Hepatic stellate cell (primary cell): Measurements from ENCODE around the gene FRMD4A.

ENCODE experiments used
- DNase-seq: peaks from one replicate; pipeline ENCODE4 v3.0.0; 2011; ENCODE audit warnings: low spot score

FRMD4A gene

DNA sequence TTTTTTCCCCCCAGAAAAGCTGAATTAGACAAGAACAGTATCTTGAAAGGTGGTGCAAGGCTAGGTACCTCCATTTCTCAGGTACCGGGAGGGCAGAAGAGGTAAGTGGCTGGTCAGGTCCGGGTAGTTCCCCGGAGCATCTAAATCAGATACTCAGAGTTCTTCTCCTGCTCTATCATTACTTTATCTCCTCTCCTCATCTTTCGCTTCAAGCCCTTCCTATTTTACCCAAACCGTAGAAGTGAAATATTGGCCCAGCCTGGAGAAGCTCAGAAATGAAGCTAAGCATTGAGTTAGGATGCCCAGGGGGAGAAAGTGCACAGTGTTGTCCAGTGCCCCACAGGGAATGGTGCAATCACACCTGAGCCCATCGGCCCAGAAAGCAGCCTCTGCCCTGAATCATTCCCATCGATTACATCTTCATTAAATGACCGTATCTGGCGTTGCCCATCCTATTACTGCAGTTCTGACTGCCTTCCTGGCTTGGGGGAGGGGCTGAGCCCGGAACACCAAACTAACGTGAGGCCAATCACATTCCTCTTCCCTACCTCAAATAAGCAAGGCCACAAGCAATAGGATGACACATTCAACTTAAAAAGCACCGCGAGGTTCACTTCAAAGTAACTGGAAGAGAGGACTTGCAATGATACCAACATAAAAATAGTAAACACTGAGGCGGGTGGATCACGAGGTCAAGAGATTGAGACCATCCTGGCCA is 627.5 kb downstream of the FRMD4A start:
- no peak for DNase-seq

- no peak for DNase-seq
These were observed 629.4 kb downstream of the FRMD4A start for GRCh38 chr10:13701157-13701919.

DNA sequence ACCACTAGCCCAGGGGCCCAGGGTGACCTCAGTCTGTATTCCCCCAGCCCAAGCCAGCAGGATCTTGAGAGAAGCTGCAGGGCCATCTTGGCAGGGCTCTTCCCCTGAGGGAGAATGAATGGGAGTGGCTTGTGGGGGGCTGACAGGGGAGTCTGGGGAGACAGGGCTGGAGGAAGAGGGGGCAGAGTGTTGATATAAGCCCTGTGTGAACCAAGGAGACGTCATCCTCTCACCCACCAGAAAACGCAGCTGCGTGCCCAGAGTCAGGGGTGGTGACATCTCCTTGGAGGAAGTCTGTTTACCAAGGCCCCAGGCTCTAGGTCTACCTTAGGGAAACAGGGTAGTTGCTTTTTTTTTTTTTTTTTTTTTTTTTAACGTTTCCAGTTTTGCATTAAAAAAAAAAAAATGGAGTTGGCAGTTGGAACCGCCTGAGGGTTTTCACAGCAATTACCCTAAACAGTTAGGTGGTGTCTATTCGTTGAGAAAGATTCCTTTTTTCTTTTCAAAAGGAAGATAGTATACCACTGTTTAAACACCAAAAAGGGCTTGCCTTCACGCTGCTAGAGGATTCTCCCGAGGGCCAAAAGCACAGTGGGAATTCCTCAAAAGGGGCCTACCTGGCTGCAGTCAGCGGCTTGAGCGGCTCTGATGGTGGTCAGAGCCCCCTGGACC is 630.1 kb downstream of the FRMD4A start:
- no peak for DNase-seq

- DNase-seq, result no peak
These were observed 631.5 kb downstream of the FRMD4A start for GRCh38 chr10:13699216-13699615.

DNA sequence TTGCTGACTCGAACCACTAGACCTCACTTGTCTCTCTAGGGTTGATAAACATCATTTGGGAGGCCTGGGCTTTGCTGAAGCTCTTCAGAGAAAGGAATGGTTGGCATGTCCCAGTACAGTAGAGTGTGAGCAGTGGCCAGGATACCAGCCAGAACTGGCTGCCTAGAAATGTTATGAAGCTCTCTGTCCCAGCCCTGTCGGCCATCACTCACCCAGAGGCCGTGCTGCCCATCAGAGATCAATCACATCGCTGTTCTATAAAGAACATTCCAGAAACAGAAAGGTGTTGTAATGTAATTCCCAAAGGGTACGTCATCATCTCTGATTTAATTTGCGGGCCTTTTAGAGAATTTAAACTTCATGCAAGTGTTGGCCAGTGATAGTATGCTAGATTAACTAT is 632.5 kb downstream of the FRMD4A start:
- no peak for DNase-seq

- DNase-seq, result no peak
These were observed 634.7 kb downstream of the FRMD4A start for GRCh38 chr10:13696071-13696470.

DNA sequence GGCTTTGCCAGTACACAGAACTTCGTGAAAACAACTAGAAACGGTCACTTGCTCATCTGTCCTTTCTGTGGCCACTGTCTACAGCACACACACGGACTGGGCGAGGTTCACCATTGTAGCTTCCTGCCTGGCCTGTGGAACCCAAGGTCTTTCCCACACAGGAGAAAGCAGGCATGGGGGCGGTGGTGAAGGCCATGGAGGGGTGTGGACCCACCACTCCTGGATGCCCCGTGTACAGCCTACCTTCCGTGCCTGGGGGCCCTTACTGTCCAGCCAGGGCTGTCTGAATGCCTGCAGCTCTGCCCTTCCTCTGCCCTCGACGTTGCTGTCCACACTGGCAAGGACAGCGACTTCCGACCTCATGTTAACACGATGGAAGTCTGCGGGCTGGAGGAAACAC is 635.1 kb downstream of the FRMD4A start:
- no peak for DNase-seq

DNA sequence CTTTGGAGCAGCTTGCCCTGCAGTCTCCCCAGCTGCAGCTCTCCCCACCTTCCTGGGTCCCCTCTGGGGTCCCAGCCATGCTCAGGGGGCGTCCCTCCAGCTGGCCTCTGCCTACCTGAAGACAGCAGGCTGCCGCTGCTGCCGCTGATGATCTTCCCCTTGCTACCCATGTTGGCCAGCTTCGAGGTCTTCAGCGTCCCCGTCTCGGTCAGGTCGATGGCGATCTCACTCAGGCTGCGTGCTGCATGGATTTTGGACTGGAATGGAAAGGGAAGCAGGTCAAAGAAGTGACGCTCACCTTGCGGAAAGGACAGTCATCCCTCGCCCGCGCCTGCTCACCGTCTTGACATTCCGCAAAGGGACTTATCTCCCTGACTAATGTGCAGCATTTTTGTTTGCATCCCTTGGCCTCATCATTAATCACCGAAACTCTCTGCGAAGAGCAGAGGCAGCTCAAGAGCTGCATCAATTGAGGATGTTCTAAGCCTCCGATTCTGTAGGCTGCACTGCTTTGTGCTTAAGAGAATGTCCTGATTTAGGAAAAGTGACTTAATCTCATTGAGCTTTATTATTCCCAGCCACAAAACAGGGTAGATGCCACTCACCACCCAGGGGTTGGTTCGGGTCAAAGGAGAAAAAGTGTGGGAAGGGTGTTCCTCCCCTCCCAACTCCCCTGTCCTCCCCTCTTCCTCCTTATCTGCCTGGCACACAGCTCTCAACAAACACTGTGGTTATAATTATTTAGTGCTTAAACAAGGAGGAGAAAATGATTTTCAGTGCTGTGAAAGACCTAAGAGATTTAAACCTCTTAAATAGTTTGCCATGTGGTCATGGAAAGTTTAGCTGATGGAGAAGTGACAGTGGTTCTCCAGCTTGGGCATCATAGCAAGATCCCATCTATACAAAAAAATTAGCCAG is 636.7 kb downstream of the FRMD4A start:
- DNase-seq, result no peak

- no peak for DNase-seq
These were observed 640.4 kb downstream of the FRMD4A start for GRCh38 chr10:13690281-13690825.

DNA sequence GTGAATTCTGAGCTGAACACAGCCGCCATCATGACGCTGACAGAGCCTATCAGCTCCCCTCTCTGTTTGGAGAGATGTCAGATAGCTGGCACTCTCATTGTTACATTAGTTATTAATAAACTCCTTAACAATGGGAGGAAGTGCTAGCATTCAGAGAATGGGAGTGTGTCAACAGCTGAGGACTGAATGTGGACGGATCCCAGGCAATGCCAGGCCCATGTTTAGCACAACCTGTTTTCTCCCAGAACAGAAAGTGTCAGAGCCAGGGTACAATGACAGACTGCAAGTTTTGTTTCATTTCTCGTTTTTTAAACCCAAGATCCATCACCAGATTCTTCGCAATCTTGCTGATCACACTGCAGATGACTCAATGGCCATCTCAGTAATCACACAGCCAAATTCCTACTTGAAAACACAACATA is 644.4 kb downstream of the FRMD4A start:
- DNase-seq, result no peak

- DNase-seq, result no peak
These were observed 644.8 kb downstream of the FRMD4A start for GRCh38 chr10:13685885-13686284.

DNA sequence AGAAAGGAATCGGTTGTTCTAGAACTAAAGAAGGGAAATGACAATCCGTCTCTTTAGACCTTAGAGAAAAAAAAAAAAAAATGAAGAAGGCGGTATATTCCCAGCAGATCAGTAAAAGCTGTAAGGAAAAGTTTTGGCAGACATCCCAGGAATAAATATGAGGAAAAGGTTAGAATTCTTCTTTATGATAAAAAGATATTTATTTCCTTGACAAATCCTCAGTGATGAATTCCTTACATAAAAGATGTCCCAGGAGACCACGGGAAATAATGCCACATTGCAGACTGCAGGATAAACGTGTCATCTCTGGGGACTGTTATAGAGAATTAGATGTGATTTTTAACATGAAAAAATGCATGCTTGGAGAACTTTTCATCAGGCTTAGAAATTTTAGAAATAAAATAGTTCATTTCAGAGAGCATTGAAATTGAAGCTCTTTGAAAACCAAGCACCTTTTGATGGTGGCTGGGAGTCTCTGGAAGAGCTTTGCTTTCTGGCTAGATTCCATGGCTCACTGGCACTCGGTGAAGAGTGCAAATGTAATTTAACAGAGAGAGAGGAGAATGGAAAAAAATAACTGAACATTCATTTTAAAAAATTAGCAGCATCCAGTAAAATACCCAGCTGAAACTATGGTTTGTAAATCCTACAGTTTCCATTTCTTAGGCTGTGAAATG is 645.8 kb downstream of the FRMD4A start:
- DNase-seq, result peak; percentile 33

- peak; percentile 78 for DNase-seq
These were observed 646.4 kb downstream of the FRMD4A start for GRCh38 chr10:13684252-13684791.

DNA sequence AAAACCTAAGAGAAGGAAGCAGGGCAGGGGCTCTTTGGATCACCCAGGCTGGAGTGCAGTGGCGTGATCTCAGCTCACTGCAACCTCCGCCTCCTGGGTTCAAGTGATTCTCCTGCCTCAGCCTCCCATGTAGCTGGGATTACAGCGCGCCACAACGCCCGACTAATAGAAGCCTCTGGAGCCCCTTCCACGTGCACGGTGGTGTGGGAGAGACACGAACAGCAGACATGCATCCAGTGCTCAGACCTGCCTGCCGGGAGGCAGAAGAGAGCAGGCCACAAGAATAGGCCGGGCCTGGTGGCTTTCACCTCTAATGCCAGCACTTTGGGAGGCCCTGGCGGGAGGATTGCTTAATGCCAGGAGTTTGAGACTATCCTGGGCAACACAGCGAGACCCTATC is 647.7 kb downstream of the FRMD4A start:
- no peak for DNase-seq

GRCh38 chr10:13681960-13682359 is 648.8 kb downstream of the FRMD4A start:
- no peak for DNase-seq

DNA sequence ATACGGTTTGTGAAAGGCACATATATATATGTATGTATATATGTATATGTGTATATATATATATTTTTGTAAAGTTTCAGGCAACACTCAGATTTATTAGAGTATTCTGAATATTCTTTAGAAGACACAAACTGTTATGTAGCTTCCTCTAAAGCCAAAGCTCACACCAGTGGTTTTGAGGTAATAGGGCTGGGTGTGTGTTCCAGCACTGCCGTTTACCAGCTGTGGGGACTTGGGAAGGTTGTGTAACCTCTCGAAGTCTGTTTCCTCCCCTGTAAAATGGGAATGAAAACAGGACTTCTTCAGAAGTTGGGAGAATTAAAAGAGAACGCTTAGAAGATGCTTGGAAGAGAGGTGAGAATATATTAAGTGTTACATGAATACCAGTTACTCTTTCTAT is 649.2 kb downstream of the FRMD4A start:
- DNase-seq, result no peak

GRCh38 chr10:13681095-13681494 is 649.6 kb downstream of the FRMD4A start:
- DNase-seq, result no peak

DNA sequence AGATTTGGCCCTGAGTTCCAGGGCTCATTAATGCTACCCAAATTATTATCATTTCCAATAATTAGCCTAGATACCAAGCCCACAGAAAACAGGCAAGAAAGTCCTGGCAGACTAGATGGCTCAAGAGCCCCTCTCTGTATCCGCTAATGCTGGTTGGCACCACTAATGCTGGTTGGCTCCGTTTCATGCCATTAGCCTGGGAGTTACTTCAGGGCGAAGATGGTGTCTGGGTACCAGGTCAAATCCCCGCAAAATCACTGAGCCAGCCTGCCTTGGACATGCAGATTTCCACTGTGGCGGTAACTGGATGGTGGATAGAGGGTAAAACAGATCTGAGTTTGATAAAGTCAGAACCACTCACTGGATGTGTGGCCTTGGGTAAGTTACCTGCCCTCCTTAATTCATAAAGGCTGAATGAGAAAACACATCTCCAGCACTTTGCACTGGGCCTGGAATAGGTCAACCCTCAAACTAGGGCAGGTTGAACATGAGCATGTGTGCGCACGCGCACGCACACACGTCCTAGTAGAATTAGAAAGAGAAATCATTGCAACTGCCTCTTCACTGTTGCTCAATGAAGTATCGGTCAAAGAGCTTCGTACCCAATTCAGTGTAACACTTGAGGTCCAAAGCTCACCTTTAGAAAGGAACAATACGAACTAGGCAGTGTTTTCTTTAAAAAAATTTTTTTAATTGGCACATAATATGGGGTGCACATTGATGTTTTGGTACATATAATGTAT is 652.5 kb downstream of the FRMD4A start:
- no peak for DNase-seq

DNA sequence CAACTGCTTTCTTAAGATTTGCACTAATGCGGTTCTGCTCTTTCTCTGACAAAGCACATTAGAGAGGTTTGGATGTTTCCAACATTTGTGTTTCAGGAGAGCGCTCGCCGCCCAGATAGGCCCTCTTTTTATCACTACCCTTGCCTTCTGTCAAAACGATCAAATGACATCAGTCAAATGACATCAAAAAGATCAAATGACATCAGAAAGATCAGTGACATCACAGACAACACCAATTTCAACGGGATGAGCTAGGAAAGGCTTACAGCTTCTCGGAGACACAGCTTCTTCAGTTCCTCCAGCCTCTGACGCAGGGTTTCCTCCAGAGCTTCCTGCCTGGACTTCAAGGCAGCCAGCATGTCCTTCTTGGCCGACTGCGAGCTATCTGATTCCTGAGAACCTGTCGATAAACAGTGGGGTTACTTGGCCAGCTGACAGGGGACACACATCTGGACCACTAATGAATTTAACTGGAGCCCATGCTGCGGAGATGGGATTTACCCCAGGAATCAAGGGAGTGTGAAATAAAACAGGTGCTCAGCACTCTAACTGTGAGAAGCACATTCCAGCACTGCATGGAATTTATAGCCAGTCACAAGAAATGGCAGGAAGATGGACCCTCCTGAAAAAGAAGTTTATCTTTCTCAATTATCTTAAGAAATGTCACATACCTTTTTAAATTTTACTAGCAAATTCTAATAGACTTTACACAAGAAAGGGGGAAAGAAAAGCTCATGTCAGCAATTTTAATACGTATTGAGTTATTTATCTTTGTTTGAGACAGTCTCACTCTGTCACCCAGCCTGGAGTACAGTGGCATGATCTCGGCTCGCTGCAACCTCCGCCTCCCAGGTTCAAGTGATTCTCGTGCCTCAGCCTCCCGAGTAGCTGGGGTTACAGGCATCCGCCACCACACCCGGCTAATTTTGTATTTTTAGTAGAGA is 655.8 kb downstream of the FRMD4A start:
- no peak for DNase-seq
